ENCODE measurements around the gene GCM1. TPM values are rescaled to one million over a fixed set of nuclear protein-coding genes. Genes with fewer than 3 reads are reported as not detected.

The GCM1 gene
- total RNA-seq, 1 donor from 2014 or later: not detected

- DNase-seq: no peak
- no peak for ATAC-seq
- intact Hi-C loops (cut with micrococcal nuclease): no loop called here
Observed at GRCh38 chr6:53113742-53114141, 34.9 kb downstream of the GCM1 start.

GRCh38 chr6:53112871-53113270 is 35.8 kb downstream of the GCM1 start:
- intact Hi-C loops (cut with micrococcal nuclease): no loop called here
- no peak for DNase-seq
- no peak for ATAC-seq

DNA sequence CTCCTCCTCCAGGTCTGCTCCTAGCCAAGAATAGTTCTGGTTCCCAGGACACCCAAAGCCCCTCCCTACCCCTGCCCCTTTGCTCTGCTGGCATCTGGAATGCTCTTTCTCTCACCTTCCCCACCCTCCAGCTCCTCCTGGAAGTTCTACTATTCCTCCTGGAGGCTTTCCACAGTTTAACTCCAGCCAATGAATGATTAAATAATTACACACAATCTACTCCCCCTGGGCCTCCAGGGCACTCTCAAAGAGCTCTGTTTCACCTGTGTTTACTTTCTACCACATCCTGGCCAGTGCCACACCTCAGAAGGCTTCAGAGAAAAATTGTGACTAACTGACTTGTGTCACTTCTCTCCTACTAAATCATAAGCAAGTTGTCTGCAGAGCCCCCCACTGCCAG is 36.2 kb downstream of the GCM1 start:
- DNase-seq (no peak), ATAC-seq (no peak)
- intact Hi-C loops (cut with micrococcal nuclease): no loop called here

DNA sequence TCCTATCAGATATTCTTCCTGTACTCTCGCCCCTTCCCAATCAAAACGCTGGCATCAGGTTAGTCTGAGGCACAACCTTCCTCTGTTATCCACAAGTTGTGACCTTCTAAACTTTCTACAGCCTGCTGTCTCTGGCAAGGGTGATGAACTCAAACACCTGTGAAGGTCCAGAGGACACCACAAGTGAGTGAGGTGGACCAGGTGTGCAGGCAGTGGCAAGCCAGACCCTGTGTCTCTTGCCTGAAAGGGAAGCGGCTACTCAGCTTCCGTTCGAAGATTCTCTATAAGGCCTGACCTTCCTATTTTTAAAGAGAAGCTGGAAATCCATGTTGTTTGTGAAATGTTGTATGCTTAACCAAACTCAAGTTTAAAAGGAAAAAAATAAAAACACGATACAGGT is 36.8 kb downstream of the GCM1 start:
- DNase-seq (no peak), ATAC-seq (no peak)
- intact Hi-C loops (cut with micrococcal nuclease): no loop called here

DNA sequence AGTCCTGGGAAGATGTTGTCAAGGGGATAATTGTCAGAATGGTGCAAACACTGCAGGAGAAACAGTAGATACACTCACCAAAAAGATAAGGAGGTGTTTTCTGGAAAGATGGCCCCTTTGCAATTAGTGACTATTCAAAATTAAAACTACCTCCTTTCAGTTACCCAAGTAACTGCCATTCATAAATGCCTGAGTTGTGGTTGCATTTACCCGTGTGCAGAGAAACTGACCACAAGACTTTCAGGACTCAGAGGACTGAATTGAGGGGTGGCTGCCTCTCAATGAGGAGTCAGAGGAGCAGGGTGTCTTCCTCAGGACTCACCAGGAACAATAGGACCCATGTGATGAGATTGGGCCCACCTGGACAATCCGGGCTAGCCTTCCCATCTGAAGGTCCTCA is 39.0 kb downstream of the GCM1 start:
- no peak for DNase-seq
- no peak for ATAC-seq
- intact Hi-C loops (cut with micrococcal nuclease): no loop called here

- no peak for DNase-seq
- no peak for ATAC-seq
Observed at GRCh38 chr6:53107091-53107490, 41.5 kb downstream of the GCM1 start.

DNA sequence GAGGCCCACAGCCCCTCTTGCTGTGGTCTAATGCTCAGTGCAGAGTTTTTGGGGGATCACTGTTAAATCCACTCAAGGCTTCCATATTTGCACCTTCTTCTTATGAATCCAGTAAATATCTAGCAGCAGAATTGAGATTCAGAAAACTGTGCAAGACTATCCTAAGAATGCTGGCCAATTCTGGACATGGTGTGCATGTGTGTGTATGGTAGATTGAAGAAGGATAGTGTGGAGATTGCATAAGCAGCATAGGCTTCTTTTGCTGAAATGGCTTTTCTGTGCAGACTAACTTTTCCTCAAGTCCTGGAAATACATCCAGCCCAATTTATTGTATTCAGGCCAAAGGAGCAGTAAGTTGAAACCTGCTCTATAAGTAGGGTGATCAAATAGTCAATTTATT is 43.7 kb downstream of the GCM1 start:
- intact Hi-C loops (cut with micrococcal nuclease): no loop called here
- DNase-seq (no peak), ATAC-seq (no peak)

More at GRCh38 chr6:53107091-53107490, 41.5 kb downstream of the GCM1 start:
- intact Hi-C loops (cut with micrococcal nuclease): no loop called here

DNA sequence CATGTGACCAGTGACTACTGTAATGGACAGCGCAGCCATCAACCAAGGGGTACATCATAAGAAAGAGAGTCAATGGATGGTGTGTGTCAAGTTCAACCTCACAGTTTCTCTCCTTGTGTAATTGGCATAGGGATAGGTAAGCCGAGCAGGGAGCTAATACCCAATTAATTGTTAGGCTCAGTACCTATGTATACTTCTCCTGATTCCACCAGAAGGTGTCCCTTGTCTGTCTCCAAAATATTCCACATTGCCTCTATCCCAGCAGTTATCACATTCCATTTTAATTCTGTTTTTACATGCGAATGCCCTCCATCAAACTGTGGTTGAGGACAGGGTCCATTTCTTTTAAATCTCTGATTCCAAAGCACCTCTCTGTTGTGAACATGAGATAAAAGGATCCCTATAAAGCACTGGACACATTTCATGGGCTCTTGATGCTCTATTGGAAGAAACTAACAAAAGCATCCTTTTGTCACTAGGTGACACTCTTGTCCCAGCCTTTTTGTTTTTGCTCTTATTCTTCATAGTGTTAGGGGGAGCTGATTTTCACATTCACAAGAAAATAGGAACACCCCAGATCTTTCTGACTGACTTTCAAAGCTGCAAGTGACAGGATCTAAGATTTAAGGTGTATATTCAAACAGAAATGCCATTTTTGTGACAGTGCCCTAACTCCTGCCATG is 44.5 kb downstream of the GCM1 start:
- ATAC-seq (no peak), DNase-seq (no peak)
- intact Hi-C loops (cut with micrococcal nuclease): no loop called here

- intact Hi-C loops (cut with micrococcal nuclease): no loop called here
- DNase-seq (no peak), ATAC-seq (no peak)
Observed at GRCh38 chr6:53101006-53101405, 47.6 kb downstream of the GCM1 start.

DNA sequence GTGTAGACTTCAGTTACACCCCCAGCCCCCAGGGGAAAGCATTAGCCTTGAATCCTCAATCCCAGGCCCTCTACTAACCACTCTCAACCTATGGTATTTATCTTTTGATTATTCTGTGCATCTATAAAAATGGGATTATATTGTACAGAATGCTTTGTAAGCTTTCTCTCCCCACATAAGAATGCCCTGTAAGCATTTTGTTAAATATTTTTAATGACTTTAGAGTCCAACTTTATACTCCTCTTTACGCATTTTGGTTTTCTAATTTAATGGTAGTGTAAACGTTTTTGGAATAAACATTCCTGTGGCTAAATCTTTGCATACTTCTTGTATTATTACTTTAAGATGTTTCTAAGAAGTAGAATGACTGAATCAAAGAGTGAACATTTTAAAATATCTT is 48.1 kb downstream of the GCM1 start:
- ATAC-seq (no peak), DNase-seq (no peak)
- intact Hi-C loops (cut with micrococcal nuclease): no loop called here

GRCh38 chr6:53095716-53096115 is 52.9 kb downstream of the GCM1 start:
- ATAC-seq (no peak), DNase-seq (no peak)
- intact Hi-C loops (cut with micrococcal nuclease): no loop called here

DNA sequence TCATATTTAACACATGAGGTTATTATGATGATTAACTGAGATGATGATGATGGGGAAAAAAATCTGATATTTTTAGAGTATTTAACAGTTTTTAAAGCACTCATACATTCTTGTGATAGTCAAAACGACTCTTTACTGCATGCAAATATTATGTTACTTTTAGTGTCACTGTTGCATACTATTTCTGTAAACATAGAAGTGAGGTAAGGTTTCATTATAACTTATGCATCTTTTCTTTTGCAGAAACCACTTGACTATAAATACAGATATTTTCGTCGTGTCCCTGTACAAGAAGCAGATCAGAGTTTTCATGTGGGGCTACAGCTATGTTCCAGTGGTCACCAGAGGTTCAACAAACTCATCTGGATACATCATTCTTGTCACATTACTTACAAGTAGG is 53.4 kb downstream of the GCM1 start:
- intact Hi-C loops (cut with micrococcal nuclease): no loop called here
- ATAC-seq: no peak
- DNase-seq: no peak

GRCh38 chr6:53090576-53090975 is 58.1 kb downstream of the GCM1 start:
- no peak for DNase-seq

DNA sequence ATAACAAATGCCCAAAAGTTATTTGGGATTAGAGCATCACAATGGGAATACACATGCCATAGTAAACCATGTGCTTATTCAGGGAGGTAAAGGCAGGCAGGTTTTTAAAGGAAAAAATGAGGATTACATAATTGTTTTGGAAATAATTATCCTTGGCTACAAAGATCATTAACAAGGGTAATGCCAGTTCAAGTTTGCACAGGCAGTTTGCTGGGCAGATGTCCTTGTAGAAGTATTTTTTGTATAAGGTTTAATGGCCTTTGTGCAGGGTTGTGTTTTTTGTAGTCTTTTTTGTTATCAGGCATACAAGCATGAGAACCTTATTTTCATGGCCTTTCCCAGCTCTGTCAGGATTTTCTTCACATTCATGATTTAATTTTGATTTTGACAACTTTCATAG is 58.7 kb downstream of the GCM1 start:
- no peak for DNase-seq
- no peak for ATAC-seq
- intact Hi-C loops (cut with micrococcal nuclease): no loop called here

More at GRCh38 chr6:53090576-53090975, 58.1 kb downstream of the GCM1 start:
- intact Hi-C loops (cut with micrococcal nuclease): no loop called here
- no peak for ATAC-seq

DNA sequence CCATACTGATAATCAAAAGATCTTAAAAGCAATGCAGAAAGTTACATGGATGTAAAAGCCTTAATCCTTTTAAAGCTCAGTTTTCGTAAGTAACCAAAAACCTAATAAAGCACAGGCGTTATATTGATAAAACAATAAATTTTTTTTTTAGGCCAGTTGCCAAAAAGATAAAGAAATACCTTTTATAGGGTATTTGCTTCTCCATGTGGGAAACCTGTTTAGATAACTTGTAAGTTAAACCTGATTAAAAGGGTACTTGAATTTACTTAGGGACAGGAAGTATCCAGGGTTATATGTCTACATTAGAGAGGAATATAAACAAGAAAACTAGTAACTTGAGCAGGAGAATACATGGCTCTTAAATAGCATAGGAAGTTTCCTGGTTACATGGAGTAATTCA is 62.3 kb downstream of the GCM1 start:
- ATAC-seq (no peak), DNase-seq (no peak)
- intact Hi-C loops (cut with micrococcal nuclease): no loop called here

GRCh38 chr6:53080813-53081212 is 67.8 kb downstream of the GCM1 start:
- no peak for ATAC-seq

More at GRCh38 chr6:53080813-53081212, 67.8 kb downstream of the GCM1 start:
- no peak for DNase-seq
- intact Hi-C loops (cut with micrococcal nuclease): no loop called here

Other genes with a start within 250 kb of the GCM1 start
- gene GSTA3, start 239.1 kb downstream of the GCM1 start, total RNA-seq: not detected
- 8.0 TPM for gene GSTA4, start 153.6 kb downstream of the GCM1 start, total RNA-seq
- gene CILK1, start 87.0 kb downstream of the GCM1 start, total RNA-seq: 7.5 TPM
- gene FBXO9, start 83.4 kb downstream of the GCM1 start, total RNA-seq: 54.9 TPM
- gene ELOVL5, start 200.1 kb upstream of the GCM1 start, total RNA-seq: 21.2 TPM

All from left ventricle myocardium superior (tissue), 1 donor.